Smooth muscle cell (in vitro differentiated cells): ENCODE results near the gene TBL1X. TPM values are rescaled to one million over a fixed set of nuclear protein-coding genes. Genes with fewer than 3 reads are reported as not detected.

Source experiments
- DNase-seq: peaks from one replicate; lab custom pipeline; 2025; ENCODE audit not compliant: unreplicated experiment; lab: John Stamatoyannopoulos, UW
- H2AFZ ChIP-seq: fragments of 200-600 bp; sonication (generic); 2 replicates; pipeline ENCODE4 v1.6.0; 2016; ENCODE audit warnings: antibody characterized with exemption, low read depth, mild to moderate bottlenecking
- H3F3A ChIP-seq: fragments of 200-600 bp; sonication (generic); 2 replicates; pipeline ENCODE4 v1.6.0; 2017; ENCODE audit warnings: antibody characterized with exemption, low read depth
- H3K27ac ChIP-seq: fragments of 200-600 bp; sonication (generic); 2 replicates; pipeline ENCODE4 v1.5.1; 2016; ENCODE audit warnings: low read depth, mild to moderate bottlenecking
- H3K27me3 ChIP-seq: fragments of 200-600 bp; sonication (generic); 2 replicates; pipeline ENCODE4 v1.6.1; 2016; ENCODE audit warnings: low read depth, mild to moderate bottlenecking
- H3K36me3 ChIP-seq: fragments of 200-600 bp; sonication (generic); 2 replicates; pipeline ENCODE4 v1.5.1; 2016; ENCODE audit warnings: low read depth
- H3K4me1 ChIP-seq: fragments of 200-600 bp; sonication (generic); 2 replicates; pipeline ENCODE4 v1.5.1; 2016; ENCODE audit warnings: low read depth
- H3K4me2 ChIP-seq: fragments of 200-600 bp; sonication (generic); 2 replicates; pipeline ENCODE4 v1.6.0; 2016; ENCODE audit warnings: mild to moderate bottlenecking
- H3K4me3 ChIP-seq: fragments of 200-600 bp; sonication (generic); 2 replicates; pipeline ENCODE4 v1.5.1; 2016; ENCODE audit warnings: mild to moderate bottlenecking
- H3K79me2 ChIP-seq: fragments of 200-600 bp; sonication (generic); 2 replicates; pipeline ENCODE4 v1.6.0; 2016; ENCODE audit warnings: low read depth, mild to moderate bottlenecking
- H3K9ac ChIP-seq: fragments of 200-600 bp; sonication (generic); 2 replicates; pipeline ENCODE4 v1.6.0; 2016; ENCODE audit warnings: low read depth
- H3K9me3 ChIP-seq: fragments of 200-600 bp; sonication (generic); replicated peaks from 2 replicates; pipeline ENCODE4 v1.5.1; 2016; ENCODE audit warnings: low read depth
- H4K20me1 ChIP-seq: fragments of 200-600 bp; sonication (generic); 2 replicates; pipeline ENCODE4 v1.6.0; 2016; ENCODE audit warnings: low read depth
- WGBS: methylation state at CpG from one replicate; pipeline ENCODE4 v1.1.7; 2016; ENCODE audit warnings: low lambda C conversion rate; 5-methylcytosine and 5-hydroxymethylcytosine counted together
- polyA plus RNA-seq: library from polyadenylated mRNA; unstranded; fragments of >200 nt; fragmentation: Nextera tagmentation; extraction: Ambion mirVana; gene quantifications from 2 replicates; pipeline ENCODE4 v1.2.1, GENCODE V29; 2016
- total RNA-seq: library from RNA; depleted of rRNA; stranded (reverse); fragments of >200 nt; gene quantifications from 2 replicates; pipeline ENCODE4 v1.2.3, GENCODE V29; 2014
- TF ChIP-seq, protein P1 (sequence below): fragments of 200-600 bp; sonication (generic); IDR thresholded peaks from 2 replicates; pipeline ENCODE4 v1.5.1; 2017; ENCODE audit warnings: borderline replicate concordance, mild to moderate bottlenecking, antibody characterized with exemption; ENCODE audit not compliant: insufficient read depth, poor library complexity, severe bottlenecking

Gene TBL1X
- total and polyA plus RNA-seq, 2 experiments from 2014 or later, result 9.0 to 9.8 TPM

DNA sequence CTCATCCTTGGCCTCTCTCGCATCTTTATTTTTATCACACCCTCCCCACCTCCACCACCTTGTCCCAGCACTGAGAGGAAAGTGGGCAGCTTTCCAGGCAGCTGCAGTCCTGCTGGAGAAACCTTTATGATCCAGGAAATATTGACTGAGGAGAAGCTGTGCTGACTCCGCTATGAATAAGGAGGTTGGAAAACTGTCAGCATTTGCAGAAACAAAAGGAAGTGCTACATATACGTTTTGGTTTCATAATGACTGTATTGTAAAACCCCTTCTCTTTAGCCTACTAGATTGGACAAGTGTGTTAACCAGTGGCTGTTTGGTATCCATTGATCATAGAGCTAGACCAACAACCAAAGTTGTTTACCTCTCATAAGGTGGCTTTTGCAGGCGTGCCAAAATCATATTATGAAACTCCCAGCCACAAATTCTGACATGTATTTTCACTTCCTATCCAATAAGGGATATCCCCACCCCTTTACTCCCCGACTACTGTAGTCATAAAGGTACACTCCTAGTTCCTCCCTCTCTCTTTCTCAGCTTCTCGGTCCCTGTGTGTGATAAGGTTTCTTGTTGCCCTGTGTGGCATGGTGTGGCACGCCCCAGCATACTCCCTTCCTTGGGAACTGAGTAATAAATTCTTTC, 212.4 kb downstream of the TBL1X start:
- H2AFZ ChIP-seq, result no peak overlapping the region
- H3K4me2 ChIP-seq, result no peak overlapping the region
- no peak overlapping the region for H3K4me3 ChIP-seq
- H4K20me1 ChIP-seq, result no peaks in the 10 kb centered on the region
- H3K27ac ChIP-seq, result no peak overlapping the region
- no peak for DNase-seq
- H3K79me2 ChIP-seq, result no peaks in the 10 kb centered on the region
- H3K9me3 ChIP-seq, result no peaks in the 10 kb centered on the region
- no peaks in the 10 kb centered on the region for H3K27me3 ChIP-seq
- H3K9ac ChIP-seq, result no peak overlapping the region
- H3F3A ChIP-seq, result no peaks in the 10 kb centered on the region
- no peaks in the 10 kb centered on the region for H3K36me3 ChIP-seq
- no peaks in the 10 kb centered on the region for H3K4me1 ChIP-seq
- WGBS, result 71% methylated on average over 7 of the region's 7 CpGs
- TF ChIP-seq, protein P1, sequence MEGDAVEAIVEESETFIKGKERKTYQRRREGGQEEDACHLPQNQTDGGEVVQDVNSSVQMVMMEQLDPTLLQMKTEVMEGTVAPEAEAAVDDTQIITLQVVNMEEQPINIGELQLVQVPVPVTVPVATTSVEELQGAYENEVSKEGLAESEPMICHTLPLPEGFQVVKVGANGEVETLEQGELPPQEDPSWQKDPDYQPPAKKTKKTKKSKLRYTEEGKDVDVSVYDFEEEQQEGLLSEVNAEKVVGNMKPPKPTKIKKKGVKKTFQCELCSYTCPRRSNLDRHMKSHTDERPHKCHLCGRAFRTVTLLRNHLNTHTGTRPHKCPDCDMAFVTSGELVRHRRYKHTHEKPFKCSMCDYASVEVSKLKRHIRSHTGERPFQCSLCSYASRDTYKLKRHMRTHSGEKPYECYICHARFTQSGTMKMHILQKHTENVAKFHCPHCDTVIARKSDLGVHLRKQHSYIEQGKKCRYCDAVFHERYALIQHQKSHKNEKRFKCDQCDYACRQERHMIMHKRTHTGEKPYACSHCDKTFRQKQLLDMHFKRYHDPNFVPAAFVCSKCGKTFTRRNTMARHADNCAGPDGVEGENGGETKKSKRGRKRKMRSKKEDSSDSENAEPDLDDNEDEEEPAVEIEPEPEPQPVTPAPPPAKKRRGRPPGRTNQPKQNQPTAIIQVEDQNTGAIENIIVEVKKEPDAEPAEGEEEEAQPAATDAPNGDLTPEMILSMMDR, result no peak

- no peaks in the 10 kb centered on the region for H3K4me1 ChIP-seq
Observed at GRCh38 chrX:9678215-9678965, 213.5 kb downstream of the TBL1X start.

DNA sequence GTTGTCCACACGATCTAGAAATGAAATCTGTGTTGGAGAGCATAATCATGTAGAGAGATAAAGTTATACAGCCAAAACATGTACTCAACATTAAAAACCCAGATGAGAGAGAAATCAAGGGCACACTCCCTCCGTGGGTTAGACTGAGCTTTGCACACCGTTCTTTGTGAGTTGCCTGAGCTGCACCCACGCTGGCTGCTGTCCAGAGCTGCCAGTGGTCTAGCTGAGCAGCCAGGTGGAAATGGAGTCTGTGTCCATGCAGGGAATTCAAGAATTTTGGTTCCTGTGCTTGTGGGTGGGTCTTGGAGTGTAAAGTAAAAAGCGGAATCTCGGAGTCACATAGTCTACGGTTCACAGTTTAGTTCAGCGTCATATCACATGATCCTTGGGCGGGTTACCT, 216.2 kb downstream of the TBL1X start:
- WGBS, result 84% methylated on average over 9 of the region's 9 CpGs
- Histone ChIP-seq H3F3A (no peaks in the 10 kb centered on the region), H4K20me1 (no peaks in the 10 kb centered on the region), H3K9ac (no peak overlapping the region), H3K79me2 (no peaks in the 10 kb centered on the region), H3K27ac (no peak overlapping the region), H3K27me3 (no peaks in the 10 kb centered on the region), H2AFZ (no peak overlapping the region), H3K4me1 (no peaks in the 10 kb centered on the region), H3K4me2 (no peak overlapping the region), H3K9me3 (no peaks in the 10 kb centered on the region), H3K4me3 (no peak overlapping the region), H3K36me3 (no peaks in the 10 kb centered on the region)
- TF ChIP-seq, protein P1, result no peak
- DNase-seq, result no peak

More at GRCh38 chrX:9678215-9678965, 213.5 kb downstream of the TBL1X start:
- Histone ChIP-seq H3K27ac (no peak overlapping the region), H3K4me2 (no peak overlapping the region), H4K20me1 (no peaks in the 10 kb centered on the region), H3K79me2 (no peaks in the 10 kb centered on the region), H3K4me3 (no peak overlapping the region), H3F3A (no peaks in the 10 kb centered on the region), H3K9me3 (no peaks in the 10 kb centered on the region), H2AFZ (no peak overlapping the region), H3K9ac (no peak overlapping the region), H3K27me3 (no peaks in the 10 kb centered on the region), H3K36me3 (no peaks in the 10 kb centered on the region)
- TF ChIP-seq, protein P1, result no peak
- 78% methylated on average over 3 of the region's 3 CpGs for WGBS
- DNase-seq, result no peak
